Measurements from ENCODE around the gene OVAAL.

The OVAAL gene

GRCh38 chr1:180612632-180613031 is 53.9 kb downstream of the OVAAL start:
- H3K9me3 ChIP-seq (ENCODE audit: control insufficient read depth, low read depth, low read length): no peaks in the 10 kb centered on the region
- no peaks in the 10 kb centered on the region for H3K27me3 ChIP-seq (ENCODE audit: control insufficient read depth, insufficient read depth, low read length)
- no peaks in the 10 kb centered on the region for H3K36me3 ChIP-seq (ENCODE audit: control insufficient read depth, low read depth, low read length)
- H3K4me1 ChIP-seq (ENCODE audit: control insufficient read depth, low read depth, low read length): no peaks in the 10 kb centered on the region
- H3K9ac ChIP-seq (ENCODE audit: low read length): no peak overlapping the region
- H3K4me3 ChIP-seq (ENCODE audit: low read length): no peak overlapping the region
- no peak overlapping the region for H3K27ac ChIP-seq (ENCODE audit: low read length)

GRCh38 chr1:180614730-180615129 is 56.0 kb downstream of the OVAAL start:
- Histone ChIP-seq H3K36me3 (ENCODE audit: control insufficient read depth, low read depth, low read length) (no peaks in the 10 kb centered on the region), H3K27ac (ENCODE audit: low read length) (no peak overlapping the region), H3K27me3 (ENCODE audit: control insufficient read depth, insufficient read depth, low read length) (no peaks in the 10 kb centered on the region), H3K9ac (ENCODE audit: low read length) (no peak overlapping the region), H3K4me1 (ENCODE audit: control insufficient read depth, low read depth, low read length) (no peaks in the 10 kb centered on the region), H3K9me3 (ENCODE audit: control insufficient read depth, low read depth, low read length) (no peaks in the 10 kb centered on the region), H3K4me3 (ENCODE audit: low read length) (no peak overlapping the region)

- Histone ChIP-seq H3K9me3 (ENCODE audit: control insufficient read depth, low read depth, low read length) (no peaks in the 10 kb centered on the region), H3K27ac (ENCODE audit: low read length) (no peak overlapping the region), H3K27me3 (ENCODE audit: control insufficient read depth, insufficient read depth, low read length) (no peaks in the 10 kb centered on the region), H3K4me1 (ENCODE audit: control insufficient read depth, low read depth, low read length) (no peaks in the 10 kb centered on the region), H3K36me3 (ENCODE audit: control insufficient read depth, low read depth, low read length) (no peaks in the 10 kb centered on the region), H3K9ac (ENCODE audit: low read length) (no peak overlapping the region), H3K4me3 (ENCODE audit: low read length) (no peak overlapping the region)
These were observed 56.9 kb downstream of the OVAAL start for GRCh38 chr1:180615493-180616290.
